Measurements from ENCODE around the gene C1QTNF4. TPM values are rescaled to one million over a fixed set of nuclear protein-coding genes. Genes with fewer than 3 reads are reported as not detected.
"Not testable (repeated sequence)": the region's sequence is repeated elsewhere in the genome, so short reads cannot be mapped to it uniquely, and the experiment has no call there.

C1QTNF4 gene
- total RNA-seq, 2 experiments from 2014 or later: 3.6 TPM; not detected in 1

- intact Hi-C loops (cut with micrococcal nuclease; ENCODE audit: unreplicated experiment): loop anchor here (1.0 kb wide), 1 partner anchor 217 kb away; the partner anchor contains the start of gene FNBP4
- H4K20me1 ChIP-seq (ENCODE audit: insufficient read depth, low read length): peaks cover 25% of the 10 kb centered on the region; the same call in 1 of the 2 replicates
- peak overlapping the region; percentile 65 for H3K27ac ChIP-seq (ENCODE audit: low read depth, low read length, poor library complexity, severe bottlenecking)
- CTCF ChIA-PET (ENCODE audit: unreplicated experiment): no interaction called here
- H3K79me2 ChIP-seq (ENCODE audit: insufficient read depth, low read depth, low read length): peaks cover 70% of the 10 kb centered on the region
- TF ChIP-seq CTCF (conservative IDR thresholded peaks at IDR 0.05; ENCODE audit: low read length) (no peak), EZH2phosphoT487 (IDR thresholded peaks at IDR 0.05; ENCODE audit: borderline replicate concordance, low read depth, low read length) (no peak)
- H2AFZ ChIP-seq (ENCODE audit: low read length): no peak overlapping the region
- no peaks in the 10 kb centered on the region for H3K9me3 ChIP-seq (ENCODE audit: low read length)
- TSS peak; percentile 53 for BruUV-seq (replicated peaks)
- peaks cover 58% of the 10 kb centered on the region for H3K36me3 ChIP-seq (ENCODE audit: insufficient read depth, low read length)
- peak; percentile 56 for DNase-seq (ENCODE audit: low spot score)
- no peaks in the 10 kb centered on the region for H3K9me2 ChIP-seq (ENCODE audit: insufficient read depth, low read length)
- H3K4me2 ChIP-seq (ENCODE audit: low read length): peak overlapping the region; percentile 78
- peak overlapping the region; percentile 89 for H3K4me3 ChIP-seq (ENCODE audit: low read depth, low read length, poor library complexity, severe bottlenecking)
- peaks cover 29% of the 10 kb centered on the region for H3K4me1 ChIP-seq (ENCODE audit: insufficient read depth, low read length, poor library complexity, severe bottlenecking)
- POLR2A ChIA-PET: interaction anchor here (0.7 kb wide), 2 partner anchors 303 to 384 kb away, joined by 3 read pairs; no protein-coding TSS in a partner anchor
Observed at GRCh38 chr11:47550288-47551047, 43.7 kb downstream of the C1QTNF4 start.

- H2AFZ ChIP-seq (ENCODE audit: low read length); BruUV-seq (replicated peaks); intact Hi-C loops (cut with micrococcal nuclease; ENCODE audit: unreplicated experiment); CTCF ChIA-PET (ENCODE audit: unreplicated experiment); H3K4me3 ChIP-seq (ENCODE audit: low read depth, low read length, poor library complexity, severe bottlenecking); H3K4me2 ChIP-seq (ENCODE audit: low read length); H3K9me2 ChIP-seq (ENCODE audit: insufficient read depth, low read length); DNase-seq (ENCODE audit: low spot score); H3K27ac ChIP-seq (ENCODE audit: low read depth, low read length, poor library complexity, severe bottlenecking); H3K9me3 ChIP-seq (ENCODE audit: low read length): not testable (repeated sequence)
- Histone ChIP-seq H3K79me2 (ENCODE audit: insufficient read depth, low read depth, low read length) (peaks cover 95% of the 10 kb centered on the region), H3K36me3 (ENCODE audit: insufficient read depth, low read length) (peaks cover 70% of the 10 kb centered on the region), H3K4me1 (ENCODE audit: insufficient read depth, low read length, poor library complexity, severe bottlenecking) (peaks cover 19% of the 10 kb centered on the region), H4K20me1 (ENCODE audit: insufficient read depth, low read length) (peaks cover 22% of the 10 kb centered on the region)
- POLR2A ChIA-PET: interaction anchor here (0.6 kb wide), 1 partner anchor 334 kb away, joined by 3 read pairs; no protein-coding TSS in a partner anchor
Observed at GRCh38 chr11:47546274-47546673, 47.9 kb downstream of the C1QTNF4 start.

GRCh38 chr11:47545298-47545697 is 48.9 kb downstream of the C1QTNF4 start:
- DNase-seq (ENCODE audit: low spot score): no peak
- peaks cover 9% of the 10 kb centered on the region for H3K4me1 ChIP-seq (ENCODE audit: insufficient read depth, low read length, poor library complexity, severe bottlenecking)
- peaks cover 69% of the 10 kb centered on the region for H3K36me3 ChIP-seq (ENCODE audit: insufficient read depth, low read length)
- no peak overlapping the region for H2AFZ ChIP-seq (ENCODE audit: low read length)
- BruUV-seq (replicated peaks): no TSS peak
- CTCF ChIA-PET (ENCODE audit: unreplicated experiment): no interaction called here
- intact Hi-C loops (cut with micrococcal nuclease; ENCODE audit: unreplicated experiment): no loop called here
- H3K79me2 ChIP-seq (ENCODE audit: insufficient read depth, low read depth, low read length): peaks cover 95% of the 10 kb centered on the region
- TF ChIP-seq EZH2phosphoT487 (IDR thresholded peaks at IDR 0.05; ENCODE audit: borderline replicate concordance, low read depth, low read length): no peak
- TF ChIP-seq CTCF (conservative IDR thresholded peaks at IDR 0.05; ENCODE audit: low read length): no peak
- H3K27ac ChIP-seq (ENCODE audit: low read depth, low read length, poor library complexity, severe bottlenecking): no peak overlapping the region
- H4K20me1 ChIP-seq (ENCODE audit: insufficient read depth, low read length): peaks cover 13% of the 10 kb centered on the region
- no peaks in the 10 kb centered on the region for H3K9me3 ChIP-seq (ENCODE audit: low read length)
- no peak overlapping the region for H3K4me3 ChIP-seq (ENCODE audit: low read depth, low read length, poor library complexity, severe bottlenecking)
- H3K9me2 ChIP-seq (ENCODE audit: insufficient read depth, low read length): no peaks in the 10 kb centered on the region
- POLR2A ChIA-PET: interaction anchor here (0.6 kb wide), 3 partner anchors 16 to 487 kb away, joined by 3 to 5 read pairs (median 4); no protein-coding TSS in a partner anchor
- no peak overlapping the region for H3K4me2 ChIP-seq (ENCODE audit: low read length)

All from OCI-LY7 (cell line).